Small intestine (tissue), 7 donors: ENCODE results near the gene RARG. TPM values are rescaled to one million over a fixed set of nuclear protein-coding genes. Genes with fewer than 3 reads are reported as not detected.

ENCODE experiments used
- DNase-seq, 2 donors: peaks; one replicate each; pipeline versions ENCODE4 v3.0.0 to v3.0.0-alpha.2; 2013
- FAIRE-seq: peaks from 2 replicates; lab custom pipeline; 2012; peaks lifted over from hg19 to GRCh38; lab: Jason Lieb, UNC
- H3K27ac ChIP-seq, 3 donors: one replicate each; pipeline ENCODE4 v1.5.1; 2013; ENCODE audit warnings: low read length in 2 of 3, mild to moderate bottlenecking in 2 of 3, control low read depth in 1 of 3, inconsistent platforms in 1 of 3, low read depth in 1 of 3, moderate library complexity in 1 of 3
- H3K27me3 ChIP-seq, 3 donors: one replicate each; pipeline ENCODE4 v1.6.1; 2013; ENCODE audit warnings: low read length in 3 of 3, inconsistent platforms in 1 of 3; ENCODE audit not compliant: control insufficient read depth in 3 of 3, insufficient read depth in 3 of 3
- H3K36me3 ChIP-seq, 3 donors: one replicate each; pipeline ENCODE4 v1.6.1; 2013; ENCODE audit warnings: low read length in 3 of 3, inconsistent platforms in 1 of 3, low read depth in 1 of 3, mild to moderate bottlenecking in 1 of 3, moderate library complexity in 1 of 3; ENCODE audit not compliant: control insufficient read depth in 3 of 3, insufficient read depth in 2 of 3
- H3K4me1 ChIP-seq, 3 donors: one replicate each; pipeline ENCODE4 v1.6.1; 2013; ENCODE audit warnings: low read length in 2 of 3, inconsistent platforms in 1 of 3, low read depth in 1 of 3, mild to moderate bottlenecking in 1 of 3, moderate library complexity in 1 of 3; ENCODE audit not compliant: control insufficient read depth in 3 of 3, insufficient read depth in 2 of 3
- H3K4me3 ChIP-seq, 3 donors: one replicate each; pipeline ENCODE4 v1.5.1; 2013; ENCODE audit warnings: low read length in 3 of 3, control low read depth in 1 of 3, inconsistent platforms in 1 of 3, low read depth in 1 of 3, mild to moderate bottlenecking in 1 of 3, moderate library complexity in 1 of 3
- H3K9me3 ChIP-seq, 2 donors: one replicate each; pipeline ENCODE4 v1.6.1; 2013; ENCODE audit warnings: low read depth in 1 of 2, low read length in 1 of 2; ENCODE audit not compliant: control insufficient read depth in 2 of 2, insufficient read depth in 1 of 2
- WGBS, 3 donors: extraction: QIAGEN DNeasy Blood & Tissue Kit; methylation state at CpG; one replicate each; pipeline ENCODE4 v1.1.7; 2013; 5-methylcytosine and 5-hydroxymethylcytosine counted together
- polyA plus RNA-seq, 4 donors: library from polyadenylated mRNA; stranded (reverse) in 3 of 4; unstranded in 1 of 4; fragments of 200-250 nt in 3 of 4; fragments of 120-200 nt in 1 of 4; gene quantifications; one replicate each; pipeline versions ENCODE4 v1.2.1 to v1.2.3, GENCODE V29; 2013
- donor health status: healthy with polysubstance abuse.
- donor health status: control.
- donor health status: control.
- donor health status: Bipolar disorder and iron deficiency.
- donor health status: healthy.

The RARG gene
- polyA plus RNA-seq, 4 donors: 0.54 to 8.0 (median 7.1) TPM; not detected in 1

- peak in 1 of 2 donors; percentile 57 for DNase-seq
- Histone ChIP-seq H3K4me3 (peak overlapping the region; percentile 42 to 77 (median 65)), H3K27ac (peak overlapping the region in 2 of 3 donors; percentile 67 to 68), H3K9me3 (no peaks in the 10 kb centered on the region), H3K27me3 (peaks cover 0 to 8% (median 0%) of the 10 kb centered on the region in 3 donors), H3K4me1 (peaks cover 0 to 58% (median 9%) of the 10 kb centered on the region in 3 donors), H3K36me3 (peaks cover 0 to 10% (median 0%) of the 10 kb centered on the region in 3 donors)
- WGBS, 3 donors: 5 to 8% (median 6%) methylated on average over 27 of the region's 27 CpGs
- FAIRE-seq: no peak
These were observed 12.6 kb downstream of the RARG start for GRCh38 chr12:53219292-53219955.

- Histone ChIP-seq H3K27me3 (peaks cover 0 to 8% (median 0%) of the 10 kb centered on the region in 3 donors), H3K4me3 (peak overlapping the region in 2 of 3 donors; percentile 18 to 77), H3K9me3 (no peaks in the 10 kb centered on the region), H3K4me1 (peaks cover 0 to 51% (median 9%) of the 10 kb centered on the region in 3 donors), H3K27ac (peak overlapping the region in 2 of 3 donors; percentile 41 to 68), H3K36me3 (peaks cover 0 to 17% (median 0%) of the 10 kb centered on the region in 3 donors)
- DNase-seq (no peak), FAIRE-seq (no peak)
- WGBS, 3 donors: 33 to 50% (median 41%) methylated on average over 27 to 30 of the region's 30 CpGs
These were observed 13.3 kb downstream of the RARG start for GRCh38 chr12:53218551-53219291.

- H3K9me3 ChIP-seq: no peaks in the 10 kb centered on the region
- DNase-seq (no peak), FAIRE-seq (no peak)
- WGBS, 3 donors: 47 to 53% (median 48%) methylated on average over 3 of the region's 3 CpGs
- H3K36me3 ChIP-seq: peaks cover 0 to 25% (median 0%) of the 10 kb centered on the region in 3 donors
- peak overlapping the region in 1 of 3 donors; percentile 56 for H3K27ac ChIP-seq
- peak overlapping the region in 1 of 3 donors; percentile 11 for H3K4me3 ChIP-seq
- peaks cover 0 to 45% (median 6%) of the 10 kb centered on the region in 3 donors for H3K4me1 ChIP-seq
- H3K27me3 ChIP-seq: peaks cover 0 to 8% (median 0%) of the 10 kb centered on the region in 3 donors
These were observed 14.1 kb downstream of the RARG start for GRCh38 chr12:53217931-53218307.

GRCh38 chr12:53217051-53217930, 14.7 kb downstream of the RARG start:
- peak overlapping the region in 1 of 3 donors; percentile 56 for H3K27ac ChIP-seq
- peaks cover 0 to 27% (median 0%) of the 10 kb centered on the region in 3 donors for H3K36me3 ChIP-seq
- H3K4me3 ChIP-seq: no peak overlapping the region
- WGBS, 3 donors: 30 to 49% (median 48%) methylated on average over 19 of the region's 19 CpGs
- H3K9me3 ChIP-seq: no peaks in the 10 kb centered on the region
- DNase-seq (peak; percentile 43 to 58), FAIRE-seq (no peak)
- H3K27me3 ChIP-seq: peaks cover 0 to 8% (median 0%) of the 10 kb centered on the region in 3 donors
- H3K4me1 ChIP-seq: peaks cover 0 to 42% (median 6%) of the 10 kb centered on the region in 3 donors

GRCh38 chr12:53215497-53215896, 16.5 kb downstream of the RARG start:
- 85 to 90% (median 89%) methylated on average over 8 of the region's 8 CpGs for WGBS, 3 donors

GRCh38 chr12:53214687-53215455, 17.1 kb downstream of the RARG start:
- 75 to 86% (median 82%) methylated on average over 12 of the region's 12 CpGs for WGBS, 3 donors
- DNase-seq: no peak
- Histone ChIP-seq H3K4me1 (peaks cover 0 to 34% (median 6%) of the 10 kb centered on the region in 3 donors), H3K27ac (peak overlapping the region in 1 of 3 donors; percentile 21), H3K9me3 (no peaks in the 10 kb centered on the region), H3K4me3 (no peak overlapping the region), H3K27me3 (peaks cover 0 to 8% (median 0%) of the 10 kb centered on the region in 3 donors), H3K36me3 (peaks cover 0 to 45% (median 4%) of the 10 kb centered on the region in 3 donors)
- no peak for FAIRE-seq

More at GRCh38 chr12:53215497-53215896, 16.5 kb downstream of the RARG start:
- Histone ChIP-seq H3K9me3 (no peaks in the 10 kb centered on the region), H3K36me3 (peaks cover 0 to 42% (median 4%) of the 10 kb centered on the region in 3 donors), H3K27me3 (peaks cover 0 to 8% (median 0%) of the 10 kb centered on the region in 3 donors), H3K4me3 (no peak overlapping the region), H3K27ac (peak overlapping the region in 1 of 3 donors; percentile 21), H3K4me1 (peaks cover 0 to 34% (median 6%) of the 10 kb centered on the region in 3 donors)
- FAIRE-seq (no peak), DNase-seq (no peak)

- DNase-seq (no peak), FAIRE-seq (no peak)
- Histone ChIP-seq H3K27me3 (peaks cover 0 to 2% (median 0%) of the 10 kb centered on the region in 3 donors), H3K4me3 (no peak overlapping the region), H3K4me1 (peaks cover 0 to 28% (median 6%) of the 10 kb centered on the region in 3 donors), H3K9me3 (no peaks in the 10 kb centered on the region), H3K27ac (no peak overlapping the region), H3K36me3 (peaks cover 0 to 45% (median 4%) of the 10 kb centered on the region in 3 donors)
- WGBS, 3 donors: 78 to 82% (median 82%) methylated on average over 5 of the region's 5 CpGs
These were observed 17.8 kb downstream of the RARG start for GRCh38 chr12:53214221-53214620.
